ENCODE data around the gene PYGM. TPM values are rescaled to one million over a fixed set of nuclear protein-coding genes. Genes with fewer than 3 reads are reported as not detected.

Gene PYGM
- total RNA-seq, 1 experiment from 2014 or later, result 6.6 TPM

DNA sequence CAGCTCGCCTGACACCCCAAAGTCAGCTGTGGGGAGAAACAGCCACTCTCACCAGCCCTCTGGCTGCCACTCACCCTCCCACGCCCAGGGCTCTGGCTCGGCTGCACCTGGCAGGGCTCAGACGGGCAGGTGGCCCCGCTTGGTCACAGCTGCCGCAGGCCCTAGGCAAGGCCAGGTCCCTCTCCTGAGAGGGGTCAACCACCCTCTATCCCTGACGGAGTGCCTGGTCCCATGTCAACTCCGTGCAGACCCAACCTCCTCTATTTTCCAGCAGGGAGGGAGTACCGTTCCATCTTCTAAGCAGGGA is 41.3 kb upstream of the PYGM start (continued):
- TF ChIP-seq, protein P1, sequence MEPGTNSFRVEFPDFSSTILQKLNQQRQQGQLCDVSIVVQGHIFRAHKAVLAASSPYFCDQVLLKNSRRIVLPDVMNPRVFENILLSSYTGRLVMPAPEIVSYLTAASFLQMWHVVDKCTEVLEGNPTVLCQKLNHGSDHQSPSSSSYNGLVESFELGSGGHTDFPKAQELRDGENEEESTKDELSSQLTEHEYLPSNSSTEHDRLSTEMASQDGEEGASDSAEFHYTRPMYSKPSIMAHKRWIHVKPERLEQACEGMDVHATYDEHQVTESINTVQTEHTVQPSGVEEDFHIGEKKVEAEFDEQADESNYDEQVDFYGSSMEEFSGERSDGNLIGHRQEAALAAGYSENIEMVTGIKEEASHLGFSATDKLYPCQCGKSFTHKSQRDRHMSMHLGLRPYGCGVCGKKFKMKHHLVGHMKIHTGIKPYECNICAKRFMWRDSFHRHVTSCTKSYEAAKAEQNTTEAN (CRISPR knock-in tag; IDR thresholded peaks at IDR 0.05), result no peak
- TF ChIP-seq CREB1 (CRISPR knock-in tag; IDR thresholded peaks at IDR 0.05), result no peak
- TF ChIP-seq RELA (CRISPR knock-in tag; IDR thresholded peaks at IDR 0.05; ENCODE audit: borderline replicate concordance), result no peak
- TF ChIP-seq, protein P2, sequence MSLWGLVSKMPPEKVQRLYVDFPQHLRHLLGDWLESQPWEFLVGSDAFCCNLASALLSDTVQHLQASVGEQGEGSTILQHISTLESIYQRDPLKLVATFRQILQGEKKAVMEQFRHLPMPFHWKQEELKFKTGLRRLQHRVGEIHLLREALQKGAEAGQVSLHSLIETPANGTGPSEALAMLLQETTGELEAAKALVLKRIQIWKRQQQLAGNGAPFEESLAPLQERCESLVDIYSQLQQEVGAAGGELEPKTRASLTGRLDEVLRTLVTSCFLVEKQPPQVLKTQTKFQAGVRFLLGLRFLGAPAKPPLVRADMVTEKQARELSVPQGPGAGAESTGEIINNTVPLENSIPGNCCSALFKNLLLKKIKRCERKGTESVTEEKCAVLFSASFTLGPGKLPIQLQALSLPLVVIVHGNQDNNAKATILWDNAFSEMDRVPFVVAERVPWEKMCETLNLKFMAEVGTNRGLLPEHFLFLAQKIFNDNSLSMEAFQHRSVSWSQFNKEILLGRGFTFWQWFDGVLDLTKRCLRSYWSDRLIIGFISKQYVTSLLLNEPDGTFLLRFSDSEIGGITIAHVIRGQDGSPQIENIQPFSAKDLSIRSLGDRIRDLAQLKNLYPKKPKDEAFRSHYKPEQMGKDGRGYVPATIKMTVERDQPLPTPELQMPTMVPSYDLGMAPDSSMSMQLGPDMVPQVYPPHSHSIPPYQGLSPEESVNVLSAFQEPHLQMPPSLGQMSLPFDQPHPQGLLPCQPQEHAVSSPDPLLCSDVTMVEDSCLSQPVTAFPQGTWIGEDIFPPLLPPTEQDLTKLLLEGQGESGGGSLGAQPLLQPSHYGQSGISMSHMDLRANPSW (CRISPR knock-in tag; conservative IDR thresholded peaks at IDR 0.05; ENCODE audit: low read depth), result no peak
- no peak for TF ChIP-seq NR1H2 (CRISPR knock-in tag; IDR thresholded peaks at IDR 0.05)
- no peak for TF ChIP-seq TEAD4 (CRISPR knock-in tag; IDR thresholded peaks at IDR 0.05)
- TF ChIP-seq, protein P3, sequence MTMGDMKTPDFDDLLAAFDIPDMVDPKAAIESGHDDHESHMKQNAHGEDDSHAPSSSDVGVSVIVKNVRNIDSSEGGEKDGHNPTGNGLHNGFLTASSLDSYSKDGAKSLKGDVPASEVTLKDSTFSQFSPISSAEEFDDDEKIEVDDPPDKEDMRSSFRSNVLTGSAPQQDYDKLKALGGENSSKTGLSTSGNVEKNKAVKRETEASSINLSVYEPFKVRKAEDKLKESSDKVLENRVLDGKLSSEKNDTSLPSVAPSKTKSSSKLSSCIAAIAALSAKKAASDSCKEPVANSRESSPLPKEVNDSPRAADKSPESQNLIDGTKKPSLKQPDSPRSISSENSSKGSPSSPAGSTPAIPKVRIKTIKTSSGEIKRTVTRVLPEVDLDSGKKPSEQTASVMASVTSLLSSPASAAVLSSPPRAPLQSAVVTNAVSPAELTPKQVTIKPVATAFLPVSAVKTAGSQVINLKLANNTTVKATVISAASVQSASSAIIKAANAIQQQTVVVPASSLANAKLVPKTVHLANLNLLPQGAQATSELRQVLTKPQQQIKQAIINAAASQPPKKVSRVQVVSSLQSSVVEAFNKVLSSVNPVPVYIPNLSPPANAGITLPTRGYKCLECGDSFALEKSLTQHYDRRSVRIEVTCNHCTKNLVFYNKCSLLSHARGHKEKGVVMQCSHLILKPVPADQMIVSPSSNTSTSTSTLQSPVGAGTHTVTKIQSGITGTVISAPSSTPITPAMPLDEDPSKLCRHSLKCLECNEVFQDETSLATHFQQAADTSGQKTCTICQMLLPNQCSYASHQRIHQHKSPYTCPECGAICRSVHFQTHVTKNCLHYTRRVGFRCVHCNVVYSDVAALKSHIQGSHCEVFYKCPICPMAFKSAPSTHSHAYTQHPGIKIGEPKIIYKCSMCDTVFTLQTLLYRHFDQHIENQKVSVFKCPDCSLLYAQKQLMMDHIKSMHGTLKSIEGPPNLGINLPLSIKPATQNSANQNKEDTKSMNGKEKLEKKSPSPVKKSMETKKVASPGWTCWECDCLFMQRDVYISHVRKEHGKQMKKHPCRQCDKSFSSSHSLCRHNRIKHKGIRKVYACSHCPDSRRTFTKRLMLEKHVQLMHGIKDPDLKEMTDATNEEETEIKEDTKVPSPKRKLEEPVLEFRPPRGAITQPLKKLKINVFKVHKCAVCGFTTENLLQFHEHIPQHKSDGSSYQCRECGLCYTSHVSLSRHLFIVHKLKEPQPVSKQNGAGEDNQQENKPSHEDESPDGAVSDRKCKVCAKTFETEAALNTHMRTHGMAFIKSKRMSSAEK (CRISPR knock-in tag; IDR thresholded peaks at IDR 0.05; ENCODE audit: borderline replicate concordance), result no peak
- TF ChIP-seq, protein P4, sequence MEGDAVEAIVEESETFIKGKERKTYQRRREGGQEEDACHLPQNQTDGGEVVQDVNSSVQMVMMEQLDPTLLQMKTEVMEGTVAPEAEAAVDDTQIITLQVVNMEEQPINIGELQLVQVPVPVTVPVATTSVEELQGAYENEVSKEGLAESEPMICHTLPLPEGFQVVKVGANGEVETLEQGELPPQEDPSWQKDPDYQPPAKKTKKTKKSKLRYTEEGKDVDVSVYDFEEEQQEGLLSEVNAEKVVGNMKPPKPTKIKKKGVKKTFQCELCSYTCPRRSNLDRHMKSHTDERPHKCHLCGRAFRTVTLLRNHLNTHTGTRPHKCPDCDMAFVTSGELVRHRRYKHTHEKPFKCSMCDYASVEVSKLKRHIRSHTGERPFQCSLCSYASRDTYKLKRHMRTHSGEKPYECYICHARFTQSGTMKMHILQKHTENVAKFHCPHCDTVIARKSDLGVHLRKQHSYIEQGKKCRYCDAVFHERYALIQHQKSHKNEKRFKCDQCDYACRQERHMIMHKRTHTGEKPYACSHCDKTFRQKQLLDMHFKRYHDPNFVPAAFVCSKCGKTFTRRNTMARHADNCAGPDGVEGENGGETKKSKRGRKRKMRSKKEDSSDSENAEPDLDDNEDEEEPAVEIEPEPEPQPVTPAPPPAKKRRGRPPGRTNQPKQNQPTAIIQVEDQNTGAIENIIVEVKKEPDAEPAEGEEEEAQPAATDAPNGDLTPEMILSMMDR (IDR thresholded peaks at IDR 0.05), result no peak
- TF ChIP-seq GTF2I (CRISPR knock-in tag; conservative IDR thresholded peaks at IDR 0.05), result no peak

DNA sequence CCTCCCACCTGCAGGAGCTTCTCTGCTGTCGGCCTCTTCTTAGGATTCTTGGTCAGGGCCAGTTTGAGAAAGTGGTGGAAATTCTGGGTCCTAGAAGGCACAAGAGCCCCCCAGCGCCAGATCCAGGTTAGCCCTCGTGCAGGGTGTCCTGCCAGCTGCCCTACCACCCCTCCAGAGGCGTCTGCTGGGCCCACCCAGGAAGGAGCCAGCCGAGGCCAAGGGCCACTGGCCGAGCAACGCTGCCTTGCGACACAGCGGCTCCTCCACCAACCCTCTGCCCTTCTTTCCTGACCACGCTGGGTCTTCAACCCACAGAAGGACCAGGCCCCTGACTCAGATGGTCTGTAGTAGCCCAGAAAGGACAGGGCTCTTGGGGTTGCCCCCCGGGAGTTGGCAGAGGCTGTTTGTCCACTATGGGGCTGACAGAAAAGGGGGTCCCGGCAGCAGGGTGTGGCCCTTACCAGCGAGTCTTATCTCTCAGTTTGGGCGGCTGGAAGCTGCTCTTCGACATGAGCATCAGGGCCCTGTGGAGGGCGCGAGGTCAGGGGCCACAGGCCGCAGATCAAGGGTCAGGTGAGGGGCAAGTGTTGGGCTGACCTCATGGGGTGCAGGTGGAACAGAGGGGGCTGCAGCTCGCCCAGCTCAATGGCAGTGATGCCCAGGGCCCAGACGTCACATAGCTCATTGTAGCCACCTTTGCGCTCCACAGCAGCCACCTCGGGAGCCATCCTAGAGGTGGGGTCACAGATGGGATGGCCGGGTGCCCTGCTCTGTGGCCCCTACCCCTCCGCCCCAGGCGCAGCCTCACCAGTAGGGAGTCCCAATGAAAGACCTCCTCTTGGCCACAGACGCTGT is 40.8 kb upstream of the PYGM start:
- no peak overlapping the region for H3K27ac Mint-ChIP-seq
- ChIA-PET CTCF (interaction anchor here (0.6 to 2.5 kb wide), 8 partner anchors 9 to 474 kb away, joined by 3 to 13 read pairs (median 4); partner anchors contain the start of genes MEN1 and SF1), POLR2A (no interaction called here)
- H3K4me3 Mint-ChIP-seq, result no peak overlapping the region
- H3K9me3 Mint-ChIP-seq, result no peaks in the 10 kb centered on the region
- DNase-seq (ENCODE audit: low spot score) (no peak), ATAC-seq (no peak)
- 0 out of 2 replicates have a peak, but pooled peaks cover 1% of the 10 kb centered on the region for H3K36me3 Mint-ChIP-seq
- H3K27me3 Mint-ChIP-seq (ENCODE audit: low read depth), result no peaks in the 10 kb centered on the region
- H3K4me1 Mint-ChIP-seq, result peaks cover 11% of the 10 kb centered on the region
- TF ChIP-seq, protein P5, sequence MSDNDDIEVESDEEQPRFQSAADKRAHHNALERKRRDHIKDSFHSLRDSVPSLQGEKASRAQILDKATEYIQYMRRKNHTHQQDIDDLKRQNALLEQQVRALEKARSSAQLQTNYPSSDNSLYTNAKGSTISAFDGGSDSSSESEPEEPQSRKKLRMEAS (CRISPR knock-in tag; IDR thresholded peaks at IDR 0.05), result no peak
- TF ChIP-seq, protein P6, sequence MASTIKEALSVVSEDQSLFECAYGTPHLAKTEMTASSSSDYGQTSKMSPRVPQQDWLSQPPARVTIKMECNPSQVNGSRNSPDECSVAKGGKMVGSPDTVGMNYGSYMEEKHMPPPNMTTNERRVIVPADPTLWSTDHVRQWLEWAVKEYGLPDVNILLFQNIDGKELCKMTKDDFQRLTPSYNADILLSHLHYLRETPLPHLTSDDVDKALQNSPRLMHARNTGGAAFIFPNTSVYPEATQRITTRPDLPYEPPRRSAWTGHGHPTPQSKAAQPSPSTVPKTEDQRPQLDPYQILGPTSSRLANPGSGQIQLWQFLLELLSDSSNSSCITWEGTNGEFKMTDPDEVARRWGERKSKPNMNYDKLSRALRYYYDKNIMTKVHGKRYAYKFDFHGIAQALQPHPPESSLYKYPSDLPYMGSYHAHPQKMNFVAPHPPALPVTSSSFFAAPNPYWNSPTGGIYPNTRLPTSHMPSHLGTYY (CRISPR knock-in tag; IDR thresholded peaks at IDR 0.05), result no peak
- TF ChIP-seq, protein P7, sequence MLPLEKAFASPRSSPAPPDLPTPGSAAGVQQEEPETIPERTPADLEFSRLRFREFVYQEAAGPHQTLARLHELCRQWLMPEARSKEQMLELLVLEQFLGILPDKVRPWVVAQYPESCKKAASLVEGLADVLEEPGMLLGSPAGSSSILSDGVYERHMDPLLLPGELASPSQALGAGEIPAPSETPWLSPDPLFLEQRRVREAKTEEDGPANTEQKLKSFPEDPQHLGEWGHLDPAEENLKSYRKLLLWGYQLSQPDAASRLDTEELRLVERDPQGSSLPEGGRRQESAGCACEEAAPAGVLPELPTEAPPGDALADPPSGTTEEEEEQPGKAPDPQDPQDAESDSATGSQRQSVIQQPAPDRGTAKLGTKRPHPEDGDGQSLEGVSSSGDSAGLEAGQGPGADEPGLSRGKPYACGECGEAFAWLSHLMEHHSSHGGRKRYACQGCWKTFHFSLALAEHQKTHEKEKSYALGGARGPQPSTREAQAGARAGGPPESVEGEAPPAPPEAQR (CRISPR knock-in tag; IDR thresholded peaks at IDR 0.05), result no peak
- no peak for TF ChIP-seq TEAD1 (CRISPR knock-in tag; IDR thresholded peaks at IDR 0.05)
- TF ChIP-seq, protein P8, sequence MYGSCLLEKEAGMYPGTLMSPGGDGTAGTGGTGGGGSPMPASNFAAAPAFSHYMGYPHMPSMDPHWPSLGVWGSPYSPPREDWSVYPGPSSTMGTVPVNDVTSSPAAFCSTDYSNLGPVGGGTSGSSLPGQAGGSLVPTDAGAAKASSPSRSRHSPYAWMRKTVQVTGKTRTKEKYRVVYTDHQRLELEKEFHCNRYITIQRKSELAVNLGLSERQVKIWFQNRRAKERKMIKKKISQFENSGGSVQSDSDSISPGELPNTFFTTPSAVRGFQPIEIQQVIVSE (CRISPR knock-in tag; IDR thresholded peaks at IDR 0.05; ENCODE audit: borderline replicate concordance), result no peak
- TF ChIP-seq KAT7 (CRISPR knock-in tag; IDR thresholded peaks at IDR 0.05; ENCODE audit: borderline replicate concordance), result no peak
- TF ChIP-seq, protein P4 (IDR thresholded peaks at IDR 0.05), result no peak
- TF ChIP-seq GRHL2 (CRISPR knock-in tag; IDR thresholded peaks at IDR 0.05; ENCODE audit: insufficient replicate concordance, severe bottlenecking), result no peak
- TF ChIP-seq CREM (CRISPR knock-in tag; IDR thresholded peaks at IDR 0.05), result no peak
- TF ChIP-seq ZNF317 (CRISPR knock-in tag; IDR thresholded peaks at IDR 0.05; ENCODE audit: borderline replicate concordance, low read depth), result no peak
